ENCODE data around the gene HOXC6. TPM values are rescaled to one million over a fixed set of nuclear protein-coding genes. Genes with fewer than 3 reads are reported as not detected.

Gene HOXC6
- total RNA-seq, 1 donor from 2014 or later, result 2.6 TPM

GRCh38 chr12:53996240-53997203, 31.7 kb upstream of the HOXC6 start:
- Histone ChIP-seq H3K27ac (ENCODE audit: low read depth, low read length) (peak overlapping the region; percentile 100), H3K9ac (ENCODE audit: low read depth in 1 of 3, low read length in 3 of 3) (peak overlapping the region; percentile 96 to 99 (median 99)), H3K27me3 (ENCODE audit: control insufficient read depth in 3 of 3, insufficient read depth in 3 of 3, low read length in 3 of 3) (peaks cover 0 to 9% (median 3%) of the 10 kb centered on the region in 3 donors), H3K36me3 (ENCODE audit: control insufficient read depth in 3 of 3, insufficient read depth in 3 of 3, low read length in 3 of 3) (no peaks in the 10 kb centered on the region), H3K4me3 (ENCODE audit: low read length in 3 of 3) (peak overlapping the region; percentile 88 to 93 (median 89)), H3K9me3 (ENCODE audit: control insufficient read depth in 3 of 3, low read length in 3 of 3) (no peaks in the 10 kb centered on the region), H3K4me1 (ENCODE audit: control insufficient read depth in 3 of 3, insufficient read depth in 3 of 3, low read length in 3 of 3) (peaks cover 53 to 77% (median 54%) of the 10 kb centered on the region in 3 donors)

GRCh38 chr12:53997204-53998109, 30.8 kb upstream of the HOXC6 start:
- Histone ChIP-seq H3K27ac (ENCODE audit: low read depth, low read length) (peak overlapping the region; percentile 100), H3K9ac (ENCODE audit: low read depth in 1 of 3, low read length in 3 of 3) (peak overlapping the region; percentile 96 to 99 (median 99))

GRCh38 chr12:53998110-53998899, 29.9 kb upstream of the HOXC6 start:
- Histone ChIP-seq H3K9ac (ENCODE audit: low read depth in 1 of 3, low read length in 3 of 3) (peak overlapping the region; percentile 96 to 99 (median 99)), H3K27me3 (ENCODE audit: control insufficient read depth in 3 of 3, insufficient read depth in 3 of 3, low read length in 3 of 3) (peaks cover 0 to 7% (median 1%) of the 10 kb centered on the region in 3 donors), H3K4me1 (ENCODE audit: control insufficient read depth in 3 of 3, insufficient read depth in 3 of 3, low read length in 3 of 3) (peaks cover 49 to 80% (median 53%) of the 10 kb centered on the region in 3 donors), H3K9me3 (ENCODE audit: control insufficient read depth in 3 of 3, low read length in 3 of 3) (no peaks in the 10 kb centered on the region), H3K27ac (ENCODE audit: low read depth, low read length) (peak overlapping the region; percentile 100), H3K4me3 (ENCODE audit: low read length in 3 of 3) (peak overlapping the region; percentile 88 to 93 (median 89)), H3K36me3 (ENCODE audit: control insufficient read depth in 3 of 3, insufficient read depth in 3 of 3, low read length in 3 of 3) (no peaks in the 10 kb centered on the region)

More at GRCh38 chr12:53997204-53998109, 30.8 kb upstream of the HOXC6 start:
- H3K4me3 ChIP-seq (ENCODE audit: low read length in 3 of 3), result peak overlapping the region; percentile 88 to 93 (median 89)
- peaks cover 48 to 77% (median 53%) of the 10 kb centered on the region in 3 donors for H3K4me1 ChIP-seq (ENCODE audit: control insufficient read depth in 3 of 3, insufficient read depth in 3 of 3, low read length in 3 of 3)
- no peaks in the 10 kb centered on the region for H3K9me3 ChIP-seq (ENCODE audit: control insufficient read depth in 3 of 3, low read length in 3 of 3)
- H3K36me3 ChIP-seq (ENCODE audit: control insufficient read depth in 3 of 3, insufficient read depth in 3 of 3, low read length in 3 of 3), result no peaks in the 10 kb centered on the region
- H3K27me3 ChIP-seq (ENCODE audit: control insufficient read depth in 3 of 3, insufficient read depth in 3 of 3, low read length in 3 of 3), result peaks cover 0 to 4% (median 3%) of the 10 kb centered on the region in 3 donors

- Histone ChIP-seq H3K36me3 (ENCODE audit: control insufficient read depth in 3 of 3, insufficient read depth in 3 of 3, low read length in 3 of 3) (no peaks in the 10 kb centered on the region), H3K27me3 (ENCODE audit: control insufficient read depth in 3 of 3, insufficient read depth in 3 of 3, low read length in 3 of 3) (peaks cover 0 to 7% (median 0%) of the 10 kb centered on the region in 3 donors), H3K4me1 (ENCODE audit: control insufficient read depth in 3 of 3, insufficient read depth in 3 of 3, low read length in 3 of 3) (peaks cover 48 to 79% (median 55%) of the 10 kb centered on the region in 3 donors), H3K4me3 (ENCODE audit: low read length in 3 of 3) (peak overlapping the region; percentile 88 to 93 (median 89)), H3K9me3 (ENCODE audit: control insufficient read depth in 3 of 3, low read length in 3 of 3) (no peaks in the 10 kb centered on the region), H3K27ac (ENCODE audit: low read depth, low read length) (peak overlapping the region; percentile 100), H3K9ac (ENCODE audit: low read depth in 1 of 3, low read length in 3 of 3) (peak overlapping the region; percentile 96 to 99 (median 99))
Observed at GRCh38 chr12:53998900-53999236, 29.4 kb upstream of the HOXC6 start.

- Histone ChIP-seq H3K9ac (ENCODE audit: low read depth in 1 of 3, low read length in 3 of 3) (peak overlapping the region; percentile 95 to 99 (median 99)), H3K4me3 (ENCODE audit: low read length in 3 of 3) (peak overlapping the region; percentile 88 to 93 (median 89)), H3K36me3 (ENCODE audit: control insufficient read depth in 3 of 3, insufficient read depth in 3 of 3, low read length in 3 of 3) (no peaks in the 10 kb centered on the region), H3K27ac (ENCODE audit: low read depth, low read length) (peak overlapping the region; percentile 100), H3K27me3 (ENCODE audit: control insufficient read depth in 3 of 3, insufficient read depth in 3 of 3, low read length in 3 of 3) (peaks cover 0 to 7% (median 0%) of the 10 kb centered on the region in 3 donors), H3K9me3 (ENCODE audit: control insufficient read depth in 3 of 3, low read length in 3 of 3) (no peaks in the 10 kb centered on the region), H3K4me1 (ENCODE audit: control insufficient read depth in 3 of 3, insufficient read depth in 3 of 3, low read length in 3 of 3) (peaks cover 51 to 79% (median 61%) of the 10 kb centered on the region in 3 donors)
Observed at GRCh38 chr12:53999559-54000115, 28.6 kb upstream of the HOXC6 start.

GRCh38 chr12:54000116-54001114, 27.8 kb upstream of the HOXC6 start, which contains the start of gene HOXC9:
TSS of gene HOXC9 (plus strand) at chr12:54000161. CDS start at chr12:54000189, 28 bp downstream.
- H3K4me3 ChIP-seq (ENCODE audit: low read length in 3 of 3), result peak within 1 kb of the TSS; percentile 88 to 93 (median 89)
- H3K9me3 ChIP-seq (ENCODE audit: control insufficient read depth in 3 of 3, low read length in 3 of 3), result no peaks in the 10 kb centered on the region
- H3K4me1 ChIP-seq (ENCODE audit: control insufficient read depth in 3 of 3, insufficient read depth in 3 of 3, low read length in 3 of 3), result peaks cover 50 to 79% (median 59%) of the 10 kb centered on the region in 3 donors
- H3K9ac ChIP-seq (ENCODE audit: low read depth in 1 of 3, low read length in 3 of 3), result peak within 1 kb of the TSS; percentile 96 to 99 (median 99)
- H3K27ac ChIP-seq (ENCODE audit: low read depth, low read length), result peak within 1 kb of the TSS; percentile 100
- H3K27me3 ChIP-seq (ENCODE audit: control insufficient read depth in 3 of 3, insufficient read depth in 3 of 3, low read length in 3 of 3), result peaks cover 0 to 7% (median 0%) of the 10 kb centered on the region in 3 donors
- H3K36me3 ChIP-seq (ENCODE audit: control insufficient read depth in 3 of 3, insufficient read depth in 3 of 3, low read length in 3 of 3), result no peaks in the 10 kb centered on the region

GRCh38 chr12:54001283-54002187, 26.7 kb upstream of the HOXC6 start:
- H3K9ac ChIP-seq (ENCODE audit: low read depth in 1 of 3, low read length in 3 of 3), result peak overlapping the region; percentile 95 to 99 (median 99)
- H3K27ac ChIP-seq (ENCODE audit: low read depth, low read length), result peak overlapping the region; percentile 100
- H3K9me3 ChIP-seq (ENCODE audit: control insufficient read depth in 3 of 3, low read length in 3 of 3), result no peaks in the 10 kb centered on the region
- H3K4me1 ChIP-seq (ENCODE audit: control insufficient read depth in 3 of 3, insufficient read depth in 3 of 3, low read length in 3 of 3), result peaks cover 48 to 83% (median 66%) of the 10 kb centered on the region in 3 donors
- H3K4me3 ChIP-seq (ENCODE audit: low read length in 3 of 3), result peak overlapping the region; percentile 88 to 93 (median 89)
- H3K27me3 ChIP-seq (ENCODE audit: control insufficient read depth in 3 of 3, insufficient read depth in 3 of 3, low read length in 3 of 3), result peaks cover 0 to 6% (median 0%) of the 10 kb centered on the region in 3 donors
- H3K36me3 ChIP-seq (ENCODE audit: control insufficient read depth in 3 of 3, insufficient read depth in 3 of 3, low read length in 3 of 3), result no peaks in the 10 kb centered on the region
